ENCODE results near the gene TGFB1I1. TPM values are rescaled to one million over a fixed set of nuclear protein-coding genes. Genes with fewer than 3 reads are reported as not detected.

Gene TGFB1I1
- total and polyA plus RNA-seq, 2 of the 13 experiments (the other 11 are each of a cell fraction or from before 2014, with no cell fraction given): 0.80 to 2.9 TPM

DNA sequence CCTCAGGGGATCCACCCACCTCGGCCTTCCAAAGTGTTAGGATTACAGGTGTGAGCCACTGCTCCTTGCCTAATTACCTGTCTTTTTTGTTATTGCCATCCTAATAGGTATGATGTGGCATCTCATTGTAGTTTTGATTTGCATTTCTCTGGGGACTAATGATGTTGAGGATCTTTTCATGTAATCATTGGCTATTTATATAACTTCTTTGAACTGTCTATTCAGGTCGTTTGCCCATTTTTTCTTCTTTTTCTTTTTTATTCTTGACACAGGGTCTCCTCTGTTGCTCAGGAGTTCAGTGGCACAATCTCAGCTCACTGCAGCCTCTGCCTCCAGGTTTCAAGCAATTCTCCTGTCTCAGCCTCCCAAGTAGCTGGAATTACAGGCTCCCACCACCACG lies 1.3 kb upstream of the TGFB1I1 start:
- no TSS peak for BruUV-seq (replicated peaks)

More for the DNA sequence above, 1.3 kb upstream of the TGFB1I1 start:
- no peak overlapping the region for H3K4me3 ChIP-seq (replicated peaks in 1 of 3; ENCODE audit: insufficient read depth in 1 of 3, low read depth in 2 of 3, low read length in 3 of 3)
- ATAC-seq: no peak
- peaks cover 7 to 11% of the 10 kb centered on the region in 2 experiments for H3K36me3 ChIP-seq (replicated peaks in 1 of 2; ENCODE audit: control insufficient read depth in 1 of 2, insufficient read depth in 2 of 2, low read length in 2 of 2)
- in situ Hi-C loops (cut with HindIII; ENCODE audit: extremely low pct_ligation_motif_present, low pct_unique_long_range_greater_than_20kb): no loop called here
- H3K4me1 ChIP-seq (ENCODE audit: insufficient read depth, low read length): peaks cover 40% of the 10 kb centered on the region
- H3K9ac ChIP-seq (ENCODE audit: insufficient read depth, low read depth, low read length): no peak overlapping the region
- no peaks in the 10 kb centered on the region for H3K9me3 ChIP-seq (ENCODE audit: low read length)
- WGBS (ENCODE audit: low lambda C conversion rate): 46% methylated on average over 3 of the region's 3 CpGs
- no peak for FAIRE-seq
- no peak for TF ChIP-seq BHLHE40 (IDR thresholded peaks at IDR 0.05; ENCODE audit: low read length)
- TF ChIP-seq, protein P1, sequence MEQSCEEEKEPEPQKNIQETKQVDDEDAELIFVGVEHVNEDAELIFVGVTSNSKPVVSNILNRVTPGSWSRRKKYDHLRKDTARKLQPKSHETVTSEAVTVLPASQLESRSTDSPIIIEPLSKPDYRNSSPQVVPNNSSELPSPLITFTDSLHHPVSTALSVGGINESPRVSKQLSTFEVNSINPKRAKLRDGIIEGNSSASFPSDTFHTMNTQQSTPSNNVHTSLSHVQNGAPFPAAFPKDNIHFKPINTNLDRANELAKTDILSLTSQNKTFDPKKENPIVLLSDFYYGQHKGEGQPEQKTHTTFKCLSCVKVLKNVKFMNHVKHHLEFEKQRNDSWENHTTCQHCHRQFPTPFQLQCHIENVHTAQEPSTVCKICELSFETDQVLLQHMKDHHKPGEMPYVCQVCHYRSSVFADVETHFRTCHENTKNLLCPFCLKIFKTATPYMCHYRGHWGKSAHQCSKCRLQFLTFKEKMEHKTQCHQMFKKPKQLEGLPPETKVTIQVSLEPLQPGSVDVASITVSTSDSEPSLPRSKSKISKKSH (CRISPR knock-in tag; IDR thresholded peaks at IDR 0.05; ENCODE audit: borderline replicate concordance): no peak
- TF ChIP-seq ZNF383 (CRISPR knock-in tag; IDR thresholded peaks at IDR 0.05; ENCODE audit: borderline replicate concordance): no peak
- TF ChIP-seq FIP1L1 (IDR thresholded peaks at IDR 0.05; ENCODE audit: borderline replicate concordance, insufficient read depth, low read depth, low read length): no peak
- TF ChIP-seq RELA (CRISPR knock-in tag; IDR thresholded peaks at IDR 0.05): no peak
- TF ChIP-seq, protein P2, sequence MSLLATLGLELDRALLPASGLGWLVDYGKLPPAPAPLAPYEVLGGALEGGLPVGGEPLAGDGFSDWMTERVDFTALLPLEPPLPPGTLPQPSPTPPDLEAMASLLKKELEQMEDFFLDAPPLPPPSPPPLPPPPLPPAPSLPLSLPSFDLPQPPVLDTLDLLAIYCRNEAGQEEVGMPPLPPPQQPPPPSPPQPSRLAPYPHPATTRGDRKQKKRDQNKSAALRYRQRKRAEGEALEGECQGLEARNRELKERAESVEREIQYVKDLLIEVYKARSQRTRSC (CRISPR knock-in tag; IDR thresholded peaks at IDR 0.05; ENCODE audit: low read depth): no peak
- no peak for TF ChIP-seq ZNF205 (CRISPR knock-in tag; IDR thresholded peaks at IDR 0.05)
- no peak for TF ChIP-seq ZNF263 (CRISPR knock-in tag; IDR thresholded peaks at IDR 0.05)
- no peak for TF ChIP-seq REL (CRISPR knock-in tag; conservative IDR thresholded peaks at IDR 0.05)
- TF ChIP-seq, protein P3, sequence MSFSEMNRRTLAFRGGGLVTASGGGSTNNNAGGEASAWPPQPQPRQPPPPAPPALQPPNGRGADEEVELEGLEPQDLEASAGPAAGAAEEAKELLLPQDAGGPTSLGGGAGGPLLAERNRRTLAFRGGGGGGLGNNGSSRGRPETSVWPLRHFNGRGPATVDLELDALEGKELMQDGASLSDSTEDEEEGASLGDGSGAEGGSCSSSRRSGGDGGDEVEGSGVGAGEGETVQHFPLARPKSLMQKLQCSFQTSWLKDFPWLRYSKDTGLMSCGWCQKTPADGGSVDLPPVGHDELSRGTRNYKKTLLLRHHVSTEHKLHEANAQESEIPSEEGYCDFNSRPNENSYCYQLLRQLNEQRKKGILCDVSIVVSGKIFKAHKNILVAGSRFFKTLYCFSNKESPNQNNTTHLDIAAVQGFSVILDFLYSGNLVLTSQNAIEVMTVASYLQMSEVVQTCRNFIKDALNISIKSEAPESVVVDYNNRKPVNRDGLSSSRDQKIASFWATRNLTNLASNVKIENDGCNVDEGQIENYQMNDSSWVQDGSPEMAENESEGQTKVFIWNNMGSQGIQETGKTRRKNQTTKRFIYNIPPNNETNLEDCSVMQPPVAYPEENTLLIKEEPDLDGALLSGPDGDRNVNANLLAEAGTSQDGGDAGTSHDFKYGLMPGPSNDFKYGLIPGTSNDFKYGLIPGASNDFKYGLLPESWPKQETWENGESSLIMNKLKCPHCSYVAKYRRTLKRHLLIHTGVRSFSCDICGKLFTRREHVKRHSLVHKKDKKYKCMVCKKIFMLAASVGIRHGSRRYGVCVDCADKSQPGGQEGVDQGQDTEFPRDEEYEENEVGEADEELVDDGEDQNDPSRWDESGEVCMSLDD (CRISPR knock-in tag; IDR thresholded peaks at IDR 0.05; ENCODE audit: borderline replicate concordance): no peak
- no peak for TF ChIP-seq ZNF615 (CRISPR knock-in tag; IDR thresholded peaks at IDR 0.05; ENCODE audit: borderline replicate concordance)
- TF ChIP-seq, protein P4, sequence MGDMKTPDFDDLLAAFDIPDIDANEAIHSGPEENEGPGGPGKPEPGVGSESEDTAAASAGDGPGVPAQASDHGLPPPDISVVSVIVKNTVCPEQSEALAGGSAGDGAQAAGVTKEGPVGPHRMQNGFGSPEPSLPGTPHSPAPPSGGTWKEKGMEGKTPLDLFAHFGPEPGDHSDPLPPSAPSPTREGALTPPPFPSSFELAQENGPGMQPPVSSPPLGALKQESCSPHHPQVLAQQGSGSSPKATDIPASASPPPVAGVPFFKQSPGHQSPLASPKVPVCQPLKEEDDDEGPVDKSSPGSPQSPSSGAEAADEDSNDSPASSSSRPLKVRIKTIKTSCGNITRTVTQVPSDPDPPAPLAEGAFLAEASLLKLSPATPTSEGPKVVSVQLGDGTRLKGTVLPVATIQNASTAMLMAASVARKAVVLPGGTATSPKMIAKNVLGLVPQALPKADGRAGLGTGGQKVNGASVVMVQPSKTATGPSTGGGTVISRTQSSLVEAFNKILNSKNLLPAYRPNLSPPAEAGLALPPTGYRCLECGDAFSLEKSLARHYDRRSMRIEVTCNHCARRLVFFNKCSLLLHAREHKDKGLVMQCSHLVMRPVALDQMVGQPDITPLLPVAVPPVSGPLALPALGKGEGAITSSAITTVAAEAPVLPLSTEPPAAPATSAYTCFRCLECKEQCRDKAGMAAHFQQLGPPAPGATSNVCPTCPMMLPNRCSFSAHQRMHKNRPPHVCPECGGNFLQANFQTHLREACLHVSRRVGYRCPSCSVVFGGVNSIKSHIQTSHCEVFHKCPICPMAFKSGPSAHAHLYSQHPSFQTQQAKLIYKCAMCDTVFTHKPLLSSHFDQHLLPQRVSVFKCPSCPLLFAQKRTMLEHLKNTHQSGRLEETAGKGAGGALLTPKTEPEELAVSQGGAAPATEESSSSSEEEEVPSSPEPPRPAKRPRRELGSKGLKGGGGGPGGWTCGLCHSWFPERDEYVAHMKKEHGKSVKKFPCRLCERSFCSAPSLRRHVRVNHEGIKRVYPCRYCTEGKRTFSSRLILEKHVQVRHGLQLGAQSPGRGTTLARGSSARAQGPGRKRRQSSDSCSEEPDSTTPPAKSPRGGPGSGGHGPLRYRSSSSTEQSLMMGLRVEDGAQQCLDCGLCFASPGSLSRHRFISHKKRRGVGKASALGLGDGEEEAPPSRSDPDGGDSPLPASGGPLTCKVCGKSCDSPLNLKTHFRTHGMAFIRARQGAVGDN (CRISPR knock-in tag; IDR thresholded peaks at IDR 0.05): no peak
- no peak for TF ChIP-seq ATF7 (IDR thresholded peaks at IDR 0.05)
- no peak for TF ChIP-seq ATF7 (CRISPR knock-in tag; IDR thresholded peaks at IDR 0.05)
- TF ChIP-seq TMF1 (CRISPR knock-in tag; IDR thresholded peaks at IDR 0.05; ENCODE audit: low read depth): no peak
- no peak for TF ChIP-seq ELF3 (CRISPR knock-in tag; IDR thresholded peaks at IDR 0.05)
- no peak overlapping the region for H2AFZ ChIP-seq (ENCODE audit: low read length)
- H3K27me3 ChIP-seq (ENCODE audit: control insufficient read depth in 1 of 2, insufficient read depth in 2 of 2, low read length in 2 of 2): peaks cover 0 to 7% of the 10 kb centered on the region in 2 experiments; a peak in 1 of 5 replicates
- intact Hi-C loops (cut with micrococcal nuclease; ENCODE audit: unreplicated experiment): no loop called here
- no peak for DNase-seq (ENCODE audit: low spot score)
- no peak overlapping the region for H3K4me2 ChIP-seq (ENCODE audit: low read depth, low read length)
- ChIA-PET CTCF (ENCODE audit: low intra/inter-chr PET ratio, low total read pairs) (no interaction called here), POLR2A (interaction anchor here (1.1 kb wide), 1 partner anchor 12 kb away, joined by 3 read pairs; no protein-coding TSS in a partner anchor)
- H4K20me1 ChIP-seq (ENCODE audit: insufficient read depth, low read length): no peaks in the 10 kb centered on the region
- H3K79me2 ChIP-seq (ENCODE audit: insufficient read depth, low read length): no peaks in the 10 kb centered on the region
- no peak overlapping the region for H3K27ac ChIP-seq (ENCODE audit: extremely low read length, insufficient read depth, low read length)
